HepG2 (cell line): ENCODE data around the gene ACTR3. TPM values are rescaled to one million over a fixed set of nuclear protein-coding genes. Genes with fewer than 3 reads are reported as not detected.

Source experiments
- ETV6 ChIP-seq: sonication (generic); formaldehyde crosslinking; conservative IDR thresholded peaks from 2 replicates; pipeline ENCODE4 v1.4.0; 2020; ENCODE audit warnings: missing genetic modification reagents
- RARA ChIP-seq: IDR thresholded peaks from 2 replicates; pipeline ENCODE4 v1.6.1; 2016; ENCODE audit warnings: missing genetic modification reagents, missing compliant biosample characterization
- SAFB2 ChIP-seq: sonication (generic); formaldehyde crosslinking; IDR thresholded peaks from 2 replicates; pipeline ENCODE4 v1.5.1; 2020; ENCODE audit warnings: missing genetic modification reagents, low read depth, mild to moderate bottlenecking, borderline replicate concordance
- SIN3A ChIP-seq: IDR thresholded peaks from 2 replicates; pipeline ENCODE4 v1.6.1; 2011; ENCODE audit warnings: low read depth, mild to moderate bottlenecking, control low read depth, low read length, borderline replicate concordance
- TAF15 ChIP-seq: fragments of 200-400 bp; formaldehyde crosslinking; IDR thresholded peaks from one replicate; pipeline ENCODE4 v1.6.1; 2018; ENCODE audit warnings: mild to moderate bottlenecking, low read depth, low read length; ENCODE audit not compliant: poor library complexity, severe bottlenecking
- TBP ChIP-seq: sonication (generic); formaldehyde crosslinking; IDR thresholded peaks from 2 replicates; pipeline ENCODE4 v1.5.0; 2020; ENCODE audit warnings: missing genetic modification reagents
- ZFP41 ChIP-seq: sonication (generic); formaldehyde crosslinking; IDR thresholded peaks from 2 replicates; pipeline ENCODE4 v1.4.0; 2020; ENCODE audit warnings: mild to moderate bottlenecking, missing genetic modification reagents, borderline replicate concordance
- ZIK1 ChIP-seq: sonication (generic); formaldehyde crosslinking; IDR thresholded peaks from 2 replicates; pipeline ENCODE4 v1.5.0; 2020; ENCODE audit warnings: mild to moderate bottlenecking, low read depth, missing genetic modification reagents, borderline replicate concordance
- ZNF296 ChIP-seq: sonication (generic); formaldehyde crosslinking; conservative IDR thresholded peaks from 2 replicates; pipeline ENCODE4 v1.5.0; 2020; ENCODE audit warnings: mild to moderate bottlenecking, missing genetic modification reagents
- ZNF317 ChIP-seq: sonication (generic); formaldehyde crosslinking; IDR thresholded peaks from 2 replicates; pipeline ENCODE4 v1.5.0; 2020; ENCODE audit warnings: mild to moderate bottlenecking, missing genetic modification reagents
- ZNF333 ChIP-seq: sonication (generic); formaldehyde crosslinking; IDR thresholded peaks from 2 replicates; pipeline ENCODE4 v1.4.0; 2020; ENCODE audit warnings: mild to moderate bottlenecking, missing genetic modification reagents, borderline replicate concordance
- ZNF607 ChIP-seq: sonication (generic); formaldehyde crosslinking; IDR thresholded peaks from 2 replicates; pipeline ENCODE4 v1.5.1; 2020; ENCODE audit warnings: missing genetic modification reagents, mild to moderate bottlenecking, borderline replicate concordance
- ZNF615 ChIP-seq: sonication (generic); formaldehyde crosslinking; IDR thresholded peaks from 2 replicates; pipeline ENCODE4 v1.5.0; 2020; ENCODE audit warnings: mild to moderate bottlenecking, missing genetic modification reagents, borderline replicate concordance
- ZSCAN31 ChIP-seq: sonication (generic); formaldehyde crosslinking; IDR thresholded peaks from 2 replicates; pipeline ENCODE4 v1.5.0; 2020; ENCODE audit warnings: low read depth, mild to moderate bottlenecking, missing genetic modification reagents
- polyA plus RNA-seq, 8 experiments: library from polyadenylated mRNA; depleted of rRNA in 3 of 8; stranded (reverse) in 7 of 8; unstranded in 1 of 8; fragments of >200 nt; fragmentation: Illumina TruSeq in 4 of 8; extraction: Trizol in 4 of 8; gene quantifications; 2 replicates each; pipeline versions ENCODE4 v1.2.1 to v1.2.3, GENCODE V29; 2011 to 2016; ENCODE audit warnings: low read depth in 4 of 8, missing spikeins in 1 of 8, mixed read lengths in 1 of 8; ENCODE audit not compliant: insufficient read depth in 1 of 8
- total RNA-seq, 5 experiments: library from RNA; depleted of rRNA; stranded (reverse); fragments of >200 nt; fragmentation: Illumina TruSeq; extraction: Trizol; gene quantifications; 2 replicates each; pipeline ENCODE4 v1.2.3, GENCODE V29; 2016; ENCODE audit warnings: low read depth in 1 of 5
- TF ChIP-seq, protein P1 (sequence below): sonication (generic); formaldehyde crosslinking; IDR thresholded peaks from 2 replicates; pipeline ENCODE4 v1.8.0; 2022; ENCODE audit warnings: missing genetic modification reagents, mild to moderate bottlenecking, borderline replicate concordance
- TF ChIP-seq, protein P2 (sequence below): sonication (generic); formaldehyde crosslinking; IDR thresholded peaks from 2 replicates; pipeline ENCODE4 v1.9.0; 2021; ENCODE audit warnings: missing genetic modification reagents, borderline replicate concordance
- TF ChIP-seq, protein P3 (sequence below): sonication (generic); formaldehyde crosslinking; IDR thresholded peaks from 2 replicates; pipeline ENCODE4 v1.5.1; 2020; ENCODE audit warnings: missing genetic modification reagents, mild to moderate bottlenecking, borderline replicate concordance
- TF ChIP-seq, protein P4 (sequence below): sonication (generic); formaldehyde crosslinking; conservative IDR thresholded peaks from 2 replicates; pipeline ENCODE4 v1.8.1; 2023; ENCODE audit warnings: missing genetic modification reagents

The ACTR3 gene
- total and polyA plus RNA-seq, 2 of the 13 experiments (the other 11 are each of a cell fraction or from before 2014, with no cell fraction given) = 123 to 225 TPM

DNA sequence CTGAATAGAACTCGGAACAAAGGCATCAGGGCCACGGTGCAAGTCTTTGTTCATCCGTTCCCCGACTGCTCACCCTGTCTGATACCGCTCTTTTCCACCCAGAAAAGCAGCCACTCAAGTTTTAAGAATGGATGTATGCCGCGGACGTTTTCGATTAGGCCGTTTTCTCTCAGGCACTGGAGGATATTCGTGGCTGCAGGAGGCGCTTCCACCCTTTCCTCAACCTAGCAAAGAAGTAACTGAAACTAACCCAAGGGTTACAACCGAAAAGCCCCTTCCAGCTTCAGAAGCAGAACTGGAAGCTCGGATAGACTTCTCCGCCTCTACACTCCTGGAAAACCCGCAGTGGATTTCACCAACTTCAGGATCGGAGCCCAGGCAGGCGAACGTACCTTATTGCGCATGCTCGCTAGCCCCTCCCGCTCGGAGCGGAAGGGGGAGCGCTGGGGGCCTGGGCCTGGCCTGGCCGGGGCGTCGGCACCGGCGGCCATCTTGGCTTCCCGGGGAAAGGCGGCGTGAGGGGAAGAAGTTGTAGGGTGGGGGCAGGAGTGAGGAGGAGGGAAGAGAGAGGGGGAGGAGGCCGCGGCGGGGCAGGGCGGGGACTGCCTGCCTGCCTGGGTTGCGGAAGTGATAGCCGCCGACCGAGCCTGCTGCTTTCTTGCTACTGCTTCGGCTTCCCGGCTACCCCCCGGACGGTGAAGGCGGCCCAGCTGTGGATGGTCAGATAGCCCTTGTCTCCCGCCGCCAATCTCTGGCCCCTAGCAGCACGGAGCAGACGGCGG lies at the start of gene ACTR3 (continued):
- TF ChIP-seq, protein P1, sequence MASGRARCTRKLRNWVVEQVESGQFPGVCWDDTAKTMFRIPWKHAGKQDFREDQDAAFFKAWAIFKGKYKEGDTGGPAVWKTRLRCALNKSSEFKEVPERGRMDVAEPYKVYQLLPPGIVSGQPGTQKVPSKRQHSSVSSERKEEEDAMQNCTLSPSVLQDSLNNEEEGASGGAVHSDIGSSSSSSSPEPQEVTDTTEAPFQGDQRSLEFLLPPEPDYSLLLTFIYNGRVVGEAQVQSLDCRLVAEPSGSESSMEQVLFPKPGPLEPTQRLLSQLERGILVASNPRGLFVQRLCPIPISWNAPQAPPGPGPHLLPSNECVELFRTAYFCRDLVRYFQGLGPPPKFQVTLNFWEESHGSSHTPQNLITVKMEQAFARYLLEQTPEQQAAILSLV (CRISPR knock-in tag) = peak; percentile 64; the same call in 1 of the 2 replicates
- TF ChIP-seq, protein P2, sequence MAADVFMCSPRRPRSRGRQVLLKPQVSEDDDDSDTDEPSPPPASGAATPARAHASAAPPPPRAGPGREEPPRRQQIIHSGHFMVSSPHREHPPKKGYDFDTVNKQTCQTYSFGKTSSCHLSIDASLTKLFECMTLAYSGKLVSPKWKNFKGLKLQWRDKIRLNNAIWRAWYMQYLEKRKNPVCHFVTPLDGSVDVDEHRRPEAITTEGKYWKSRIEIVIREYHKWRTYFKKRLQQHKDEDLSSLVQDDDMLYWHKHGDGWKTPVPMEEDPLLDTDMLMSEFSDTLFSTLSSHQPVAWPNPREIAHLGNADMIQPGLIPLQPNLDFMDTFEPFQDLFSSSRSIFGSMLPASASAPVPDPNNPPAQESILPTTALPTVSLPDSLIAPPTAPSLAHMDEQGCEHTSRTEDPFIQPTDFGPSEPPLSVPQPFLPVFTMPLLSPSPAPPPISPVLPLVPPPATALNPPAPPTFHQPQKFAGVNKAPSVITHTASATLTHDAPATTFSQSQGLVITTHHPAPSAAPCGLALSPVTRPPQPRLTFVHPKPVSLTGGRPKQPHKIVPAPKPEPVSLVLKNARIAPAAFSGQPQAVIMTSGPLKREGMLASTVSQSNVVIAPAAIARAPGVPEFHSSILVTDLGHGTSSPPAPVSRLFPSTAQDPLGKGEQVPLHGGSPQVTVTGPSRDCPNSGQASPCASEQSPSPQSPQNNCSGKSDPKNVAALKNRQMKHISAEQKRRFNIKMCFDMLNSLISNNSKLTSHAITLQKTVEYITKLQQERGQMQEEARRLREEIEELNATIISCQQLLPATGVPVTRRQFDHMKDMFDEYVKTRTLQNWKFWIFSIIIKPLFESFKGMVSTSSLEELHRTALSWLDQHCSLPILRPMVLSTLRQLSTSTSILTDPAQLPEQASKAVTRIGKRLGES (CRISPR knock-in tag) = no peak
- TF ChIP-seq TAF15 (no peak), ETV6 (CRISPR knock-in tag) (no peak; the same call in 1 of the 2 replicates), RARA (CRISPR knock-in tag) (peak; percentile 31; the same call in 1 of the 2 replicates), ZNF296 (CRISPR knock-in tag) (no peak), ZSCAN31 (CRISPR knock-in tag) (0 out of 2 replicates have a peak, but pooled peaks have one; percentile 53), ZNF317 (CRISPR knock-in tag) (peak; percentile 94), ZFP41 (0 out of 2 replicates have a peak, but pooled peaks have one; percentile 24), ZNF333 (CRISPR knock-in tag) (peak; percentile 95), ZNF607 (CRISPR knock-in tag) (peak; percentile 96), SIN3A (peak; percentile 54; the same call in 1 of the 2 replicates), TBP (no peak), ZIK1 (CRISPR knock-in tag) (peak; percentile 91), ZNF615 (CRISPR knock-in tag) (peak; percentile 74; the same call in 1 of the 2 replicates), SAFB2 (CRISPR knock-in tag) (peak; percentile 88; the same call in 1 of the 2 replicates)
- TF ChIP-seq, protein P3, sequence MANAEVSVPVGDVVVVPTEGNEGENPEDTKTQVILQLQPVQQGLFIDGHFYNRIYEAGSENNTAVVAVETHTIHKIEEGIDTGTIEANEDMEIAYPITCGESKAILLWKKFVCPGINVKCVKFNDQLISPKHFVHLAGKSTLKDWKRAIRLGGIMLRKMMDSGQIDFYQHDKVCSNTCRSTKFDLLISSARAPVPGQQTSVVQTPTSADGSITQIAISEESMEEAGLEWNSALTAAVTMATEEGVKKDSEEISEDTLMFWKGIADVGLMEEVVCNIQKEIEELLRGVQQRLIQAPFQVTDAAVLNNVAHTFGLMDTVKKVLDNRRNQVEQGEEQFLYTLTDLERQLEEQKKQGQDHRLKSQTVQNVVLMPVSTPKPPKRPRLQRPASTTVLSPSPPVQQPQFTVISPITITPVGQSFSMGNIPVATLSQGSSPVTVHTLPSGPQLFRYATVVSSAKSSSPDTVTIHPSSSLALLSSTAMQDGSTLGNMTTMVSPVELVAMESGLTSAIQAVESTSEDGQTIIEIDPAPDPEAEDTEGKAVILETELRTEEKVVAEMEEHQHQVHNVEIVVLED (CRISPR knock-in tag) = peak; percentile 76
- TF ChIP-seq, protein P4, sequence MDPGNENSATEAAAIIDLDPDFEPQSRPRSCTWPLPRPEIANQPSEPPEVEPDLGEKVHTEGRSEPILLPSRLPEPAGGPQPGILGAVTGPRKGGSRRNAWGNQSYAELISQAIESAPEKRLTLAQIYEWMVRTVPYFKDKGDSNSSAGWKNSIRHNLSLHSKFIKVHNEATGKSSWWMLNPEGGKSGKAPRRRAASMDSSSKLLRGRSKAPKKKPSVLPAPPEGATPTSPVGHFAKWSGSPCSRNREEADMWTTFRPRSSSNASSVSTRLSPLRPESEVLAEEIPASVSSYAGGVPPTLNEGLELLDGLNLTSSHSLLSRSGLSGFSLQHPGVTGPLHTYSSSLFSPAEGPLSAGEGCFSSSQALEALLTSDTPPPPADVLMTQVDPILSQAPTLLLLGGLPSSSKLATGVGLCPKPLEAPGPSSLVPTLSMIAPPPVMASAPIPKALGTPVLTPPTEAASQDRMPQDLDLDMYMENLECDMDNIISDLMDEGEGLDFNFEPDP (CRISPR knock-in tag) = no peak
